B cell (primary cell): ENCODE data around the gene CNTNAP2. TPM values are rescaled to one million over a fixed set of nuclear protein-coding genes. Genes with fewer than 3 reads are reported as not detected.

ENCODE experiments used
- ATAC-seq: fragments of 200-7000 bp; cut with Tn5 transposase; one replicate; pipeline ENCODE4 v1.10.0; 2021; ENCODE audit warnings: low read depth, mild to moderate bottlenecking, moderate number of reproducible peaks, moderate library complexity
- CTCF ChIA-PET: fragments of 350-600 bp; sonication (Branson Sonifier 250); formaldehyde crosslinking; loops from one replicate; lab custom pipeline; 2021; ENCODE audit warnings: antibody characterized with exemption, inconsistent platforms; lab: Charles Lee
- POLR2A ChIA-PET: fragments of 350-600 bp; sonication (Branson Sonifier 250); formaldehyde crosslinking; loops from one replicate; lab custom pipeline; 2021; ENCODE audit warnings: antibody characterized with exemption; lab: Charles Lee
- DNase-seq: peaks from one replicate; pipeline ENCODE4 v3.0.0; 2013
- H2AFZ ChIP-seq: 2 replicates; pipeline ENCODE4 v1.6.1; 2012; ENCODE audit warnings: mild to moderate bottlenecking, low read depth, low read length; ENCODE audit not compliant: insufficient read depth, poor library complexity, severe bottlenecking
- H3K27ac ChIP-seq, 2 donors: 1 replicate in 1 of 2; 2 replicates in 1 of 2; pipeline ENCODE4 v1.5.1; 2012 to 2013; ENCODE audit warnings: low read length in 2 of 2, mild to moderate bottlenecking in 2 of 2, moderate library complexity in 1 of 2
- H3K27me3 ChIP-seq, 4 experiments: fragments of 200-600 bp in 1 of 4; sonication (generic) in 1 of 4; replicated peaks in 1 of 4; 1 replicate in 2 of 4; 2 replicates in 2 of 4; pipeline versions ENCODE4 v1.6.1 to v1.7.0; 2013 to 2016; ENCODE audit warnings: low read length in 3 of 4, mild to moderate bottlenecking in 2 of 4, mixed read lengths in 1 of 4, moderate library complexity in 1 of 4; ENCODE audit not compliant: insufficient read depth in 4 of 4, control insufficient read depth in 3 of 4; ENCODE audit errors: control extremely low read depth in 1 of 4
- H3K36me3 ChIP-seq, 2 experiments: replicated peaks in 1 of 2; 1 replicate in 1 of 2; 2 replicates in 1 of 2; pipeline versions ENCODE4 v1.6.1 to v1.7.1; 2013; ENCODE audit warnings: low read length in 1 of 2; ENCODE audit not compliant: insufficient read depth in 2 of 2, control insufficient read depth in 1 of 2; ENCODE audit errors: control extremely low read depth in 1 of 2, extremely low read depth in 1 of 2
- H3K4me1 ChIP-seq, 2 donors: fragments of 200-600 bp in 1 of 2; sonication (generic) in 1 of 2; 1 replicate in 1 of 2; 2 replicates in 1 of 2; pipeline versions ENCODE4 v1.5.1 to v1.6.1; 2013 to 2017; ENCODE audit warnings: low read length in 2 of 2; ENCODE audit not compliant: control insufficient read depth in 2 of 2, insufficient read depth in 2 of 2
- H3K4me2 ChIP-seq: replicated peaks from 2 replicates; pipeline ENCODE3; 2012; ENCODE audit warnings: mild to moderate bottlenecking, low read depth, low read length; ENCODE audit not compliant: poor library complexity, severe bottlenecking
- H3K4me3 ChIP-seq, 5 experiments: fragments of 200-600 bp in 1 of 5; sonication (generic) in 1 of 5; 1 replicate in 3 of 5; 2 replicates in 2 of 5; pipeline versions ENCODE4 v1.5.1 to v1.7.0; 2011 to 2016; ENCODE audit warnings: low read length in 4 of 5, mild to moderate bottlenecking in 4 of 5, low read depth in 2 of 5, control low read depth in 1 of 5, moderate library complexity in 1 of 5; ENCODE audit not compliant: insufficient read depth in 1 of 5; ENCODE audit errors: control extremely low read depth in 1 of 5, extremely low read depth in 1 of 5
- H3K79me2 ChIP-seq: fragments of 200-600 bp; sonication (generic); one replicate; pipeline ENCODE4 v1.6.0; 2016; ENCODE audit warnings: low read length; ENCODE audit not compliant: control insufficient read depth, insufficient read depth
- H3K9ac ChIP-seq: fragments of 200-600 bp; sonication (generic); 2 replicates; pipeline ENCODE4 v1.6.1; 2017; ENCODE audit warnings: mild to moderate bottlenecking, low read length, moderate library complexity
- H3K9me3 ChIP-seq, 3 donors: one replicate each; pipeline versions ENCODE4 v1.6.1 to v1.7.1; 2013; ENCODE audit warnings: low read length in 2 of 3; ENCODE audit not compliant: control insufficient read depth in 2 of 3, insufficient read depth in 1 of 3; ENCODE audit errors: control extremely low read depth in 1 of 3
- H4K20me1 ChIP-seq: 2 replicates; pipeline ENCODE4 v1.6.0; 2012; ENCODE audit warnings: mild to moderate bottlenecking, low read length; ENCODE audit not compliant: insufficient read depth, control insufficient read depth, poor library complexity, severe bottlenecking
- H3K27ac Mint-ChIP-seq: one replicate; pipeline ENCODE4 v1.8.0; 2021; ENCODE audit warnings: mixed read lengths
- H3K27me3 Mint-ChIP-seq: one replicate; pipeline ENCODE4 v1.8.0; 2021; ENCODE audit warnings: mixed read lengths
- H3K4me1 Mint-ChIP-seq: one replicate; pipeline ENCODE4 v1.8.0; 2021; ENCODE audit warnings: mixed read lengths
- H3K4me3 Mint-ChIP-seq: one replicate; pipeline ENCODE4 v1.8.0; 2021; ENCODE audit warnings: mixed read lengths
- H3K9me3 Mint-ChIP-seq: one replicate; pipeline ENCODE4 v1.8.0; 2022; ENCODE audit warnings: mixed read lengths; ENCODE audit not compliant: insufficient read depth
- CTCF ChIP-seq: fragments of 200-600 bp; IDR thresholded peaks from one replicate; pipeline ENCODE4 v1.8.0; 2022; ENCODE audit warnings: antibody characterized with exemption, mild to moderate bottlenecking
- EZH2 ChIP-seq: IDR thresholded peaks from 2 replicates; pipeline ENCODE4 v1.6.1; 2012; ENCODE audit warnings: borderline replicate concordance, low read depth, mild to moderate bottlenecking, moderate library complexity, low read length; ENCODE audit not compliant: insufficient read depth, poor library complexity, severe bottlenecking
- WGBS: methylation state at CpG from one replicate; pipeline ENCODE4 v1.1.5; 2013; ENCODE audit warnings: missing lambda C conversion rate; ENCODE audit not compliant: insufficient coverage; 5-methylcytosine and 5-hydroxymethylcytosine counted together
- intact Hi-C: fragments of 100-400 bp; cut with micrococcal nuclease; formaldehyde crosslinking; loops from one replicate; pipeline ENCODE4 v1.10.0; 2022
- polyA plus RNA-seq: library from polyadenylated mRNA; depleted of rRNA; stranded (reverse); fragments of >200 nt; gene quantifications from 2 replicates; pipeline ENCODE4 v1.2.3, GENCODE V29; 2012
- total RNA-seq, 2 donors: library from RNA; stranded (reverse); fragments of 120-200 nt in 1 of 2; gene quantifications; 1 replicate in 1 of 2; 2 replicates in 1 of 2; pipeline versions ENCODE4 v1.2.3 to v1.2.4, GENCODE V29; 2013 to 2022

CNTNAP2 gene
- total and polyA plus RNA-seq, 2 donors (not counting 1 experiment from before 2014, with no cell fraction given): 7.4 to 16.6 TPM

- CTCF ChIA-PET: no interaction called here
- no peak for ATAC-seq
Measured at GRCh38 chr7:146993764-146994163, 877.2 kb downstream of the CNTNAP2 start.

GRCh38 chr7:147008530-147008929, 891.9 kb downstream of the CNTNAP2 start:
- Histone ChIP-seq H3K9me3 (no peaks in the 10 kb centered on the region), H3K4me2 (no peak overlapping the region), H3K4me1 (no peaks in the 10 kb centered on the region), H3K79me2 (no peaks in the 10 kb centered on the region), H3K9ac (no peak overlapping the region), H3K36me3 (no peaks in the 10 kb centered on the region), H2AFZ (no peak overlapping the region), H3K4me3 (no peak overlapping the region), H3K27me3 (no peaks in the 10 kb centered on the region), H3K27ac (no peak overlapping the region), H4K20me1 (no peaks in the 10 kb centered on the region)
- Mint-ChIP-seq H3K4me3 (no peak overlapping the region), H3K9me3 (peaks cover 2% of the 10 kb centered on the region), H3K27me3 (no peaks in the 10 kb centered on the region), H3K27ac (no peak overlapping the region), H3K4me1 (no peaks in the 10 kb centered on the region)
- intact Hi-C loops: no loop called here
- ATAC-seq: no peak
- CTCF ChIA-PET: no interaction called here
- DNase-seq: no peak
- POLR2A ChIA-PET: no interaction called here
- TF ChIP-seq EZH2 (no peak), CTCF (no peak)
- WGBS: 100% methylated on average over 1 of the region's 6 CpGs

More at GRCh38 chr7:146993764-146994163, 877.2 kb downstream of the CNTNAP2 start:
- no peak for DNase-seq
- Histone ChIP-seq H3K79me2 (no peaks in the 10 kb centered on the region), H3K4me2 (no peak overlapping the region), H3K4me1 (no peaks in the 10 kb centered on the region), H3K27ac (no peak overlapping the region), H3K27me3 (no peaks in the 10 kb centered on the region), H3K4me3 (no peak overlapping the region), H4K20me1 (no peaks in the 10 kb centered on the region), H3K36me3 (no peaks in the 10 kb centered on the region), H3K9ac (no peak overlapping the region), H2AFZ (no peak overlapping the region), H3K9me3 (peaks cover 0 to 3% (median 0%) of the 10 kb centered on the region in 3 donors)
- Mint-ChIP-seq H3K4me1 (no peaks in the 10 kb centered on the region), H3K9me3 (peaks cover 5% of the 10 kb centered on the region), H3K27me3 (no peaks in the 10 kb centered on the region), H3K27ac (no peak overlapping the region), H3K4me3 (no peak overlapping the region)
- TF ChIP-seq EZH2 (no peak), CTCF (no peak)
- WGBS: no CpG with 5 or more reads among the region's 1 CpG
- POLR2A ChIA-PET: no interaction called here
- intact Hi-C loops: no loop called here
